Common myeloid progenitor, CD34-positive (primary cell): ENCODE measurements around the gene ANKRD50.

Experiments
- CTCF ChIA-PET: fragments of 350-600 bp; sonication (Branson Sonifier 250); formaldehyde crosslinking; loops from one replicate; lab custom pipeline; 2021; ENCODE audit warnings: antibody characterized with exemption; lab: Charles Lee
- POLR2A ChIA-PET: fragments of 350-600 bp; sonication (Branson Sonifier 250); formaldehyde crosslinking; loops from one replicate; lab custom pipeline; 2021; ENCODE audit warnings: antibody characterized with exemption; lab: Charles Lee
- DNase-seq, 3 donors: peaks; one replicate each; pipeline versions ENCODE4 v3.0.0 to v3.0.0-alpha.2; 2013
- H3K27ac ChIP-seq, 2 experiments: 1 replicate in 1 of 2; 2 replicates in 1 of 2; pipeline ENCODE4 v1.7.0; 2013; ENCODE audit warnings: inconsistent platforms in 2 of 2, low read length in 2 of 2, mild to moderate bottlenecking in 2 of 2, low read depth in 1 of 2, moderate library complexity in 1 of 2; ENCODE audit not compliant: severe bottlenecking in 2 of 2, insufficient read depth in 1 of 2, poor library complexity in 1 of 2
- H3K27me3 ChIP-seq, 5 experiments: replicated peaks in 2 of 5; 1 replicate in 3 of 5; 2 replicates in 2 of 5; pipeline versions ENCODE4 v1.6.1 to v1.7.0; 2013; ENCODE audit warnings: low read length in 4 of 5, mild to moderate bottlenecking in 2 of 5, moderate library complexity in 2 of 5, inconsistent platforms in 1 of 5; ENCODE audit not compliant: insufficient read depth in 5 of 5, control insufficient read depth in 4 of 5
- H3K36me3 ChIP-seq, 4 experiments: 1 replicate in 2 of 4; 2 replicates in 2 of 4; pipeline versions ENCODE4 v1.6.1 to v1.7.0; 2013; ENCODE audit warnings: low read length in 3 of 4, control low read depth in 1 of 4, mild to moderate bottlenecking in 1 of 4; ENCODE audit not compliant: control insufficient read depth in 4 of 4, insufficient read depth in 4 of 4
- H3K4me1 ChIP-seq, 4 experiments: 1 replicate in 3 of 4; 2 replicates in 1 of 4; pipeline versions ENCODE4 v1.6.1 to v1.7.1; 2013; ENCODE audit warnings: low read length in 3 of 4, mild to moderate bottlenecking in 3 of 4, control low read depth in 1 of 4, inconsistent platforms in 1 of 4, moderate library complexity in 1 of 4; ENCODE audit not compliant: control insufficient read depth in 4 of 4, insufficient read depth in 4 of 4; ENCODE audit errors: control extremely low read depth in 1 of 4
- H3K4me3 ChIP-seq, 7 experiments: 1 replicate in 4 of 7; 2 replicates in 3 of 7; pipeline versions ENCODE4 v1.5.1 to v1.7.0; 2013; ENCODE audit warnings: mild to moderate bottlenecking in 7 of 7, low read length in 6 of 7, moderate library complexity in 6 of 7, inconsistent platforms in 2 of 7, low read depth in 2 of 7, control low read depth in 1 of 7; ENCODE audit not compliant: insufficient read depth in 4 of 7, control insufficient read depth in 1 of 7; ENCODE audit errors: extremely low read depth in 1 of 7
- H3K9me3 ChIP-seq, 5 experiments: 1 replicate in 4 of 5; 2 replicates in 1 of 5; pipeline versions ENCODE4 v1.6.1 to v1.7.1; 2013; ENCODE audit warnings: low read length in 4 of 5, mild to moderate bottlenecking in 2 of 5, inconsistent platforms in 1 of 5, low read depth in 1 of 5, moderate library complexity in 1 of 5; ENCODE audit not compliant: control insufficient read depth in 4 of 5, insufficient read depth in 2 of 5; ENCODE audit errors: control extremely low read depth in 1 of 5
- WGBS: methylation state at CpG from one replicate; pipeline ENCODE4 v1.1.5; 2013; ENCODE audit not compliant: insufficient coverage; 5-methylcytosine and 5-hydroxymethylcytosine counted together

Gene ANKRD50

DNA sequence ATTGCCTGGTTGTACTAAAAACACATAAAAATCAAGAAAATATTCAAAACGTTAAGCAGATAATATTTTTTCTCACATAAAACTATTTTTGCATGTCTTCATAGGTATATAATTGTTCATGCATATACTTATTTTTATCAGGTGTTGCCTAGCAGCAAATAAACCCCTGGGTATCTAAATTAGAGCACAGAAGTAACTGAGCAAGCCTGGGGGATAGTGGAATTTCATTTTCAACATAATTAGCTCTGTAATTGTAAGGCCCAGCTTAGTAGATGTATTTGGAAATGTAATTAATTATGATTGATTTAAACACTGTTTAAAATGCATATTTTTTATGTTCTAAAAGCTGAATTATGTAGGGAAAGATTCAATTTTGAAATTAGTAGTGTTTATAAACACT lies 82.9 kb downstream of the ANKRD50 start:
- Histone ChIP-seq H3K36me3 (no peaks in the 10 kb centered on the region), H3K9me3 (no peaks in the 10 kb centered on the region), H3K27ac (no peak overlapping the region), H3K27me3 (no peaks in the 10 kb centered on the region), H3K4me1 (peaks cover 0 to 10% (median 5%) of the 10 kb centered on the region in 4 experiments), H3K4me3 (no peak overlapping the region)
- no peak for DNase-seq
- CTCF ChIA-PET: interaction anchor here (0.6 kb wide), 1 partner anchor 1221 kb away, joined by 3 read pairs; no protein-coding TSS in a partner anchor
- POLR2A ChIA-PET: no interaction called here
- WGBS: no CpG with 5 or more reads among the region's 1 CpG
